Large intestine (tissue), 3 donors: Measurements from ENCODE around the gene ZNF318. TPM values are rescaled to one million over a fixed set of nuclear protein-coding genes. Genes with fewer than 3 reads are reported as not detected.
"Not testable (repeated sequence)": the region's sequence is repeated elsewhere in the genome, so short reads cannot be mapped to it uniquely, and the experiment has no call there.

ENCODE experiments used
- DNase-seq, 2 donors: peaks; one replicate each; pipeline versions ENCODE4 v3.0.0 to v3.0.0-alpha.2; 2013
- H3K27ac ChIP-seq: one replicate; pipeline ENCODE4 v1.5.1; 2013; ENCODE audit warnings: low read length
- H3K27me3 ChIP-seq: 2 replicates; pipeline ENCODE4 v1.6.1; 2013; ENCODE audit warnings: low read length; ENCODE audit not compliant: control insufficient read depth, insufficient read depth
- H3K36me3 ChIP-seq: 2 replicates; pipeline ENCODE4 v1.6.1; 2013; ENCODE audit warnings: low read length; ENCODE audit not compliant: control insufficient read depth, insufficient read depth
- H3K4me1 ChIP-seq: one replicate; pipeline ENCODE4 v1.6.1; 2013; ENCODE audit warnings: low read length; ENCODE audit not compliant: control insufficient read depth, insufficient read depth
- H3K4me3 ChIP-seq: one replicate; pipeline ENCODE4 v1.5.1; 2013; ENCODE audit warnings: low read length
- H3K9me3 ChIP-seq: one replicate; pipeline ENCODE4 v1.6.1; 2013; ENCODE audit warnings: mild to moderate bottlenecking, low read depth, low read length, moderate library complexity; ENCODE audit not compliant: control insufficient read depth
- WGBS: methylation state at CpG from one replicate; pipeline ENCODE4 v1.1.5; 2013; ENCODE audit warnings: low lambda C conversion rate; ENCODE audit not compliant: insufficient coverage; 5-methylcytosine and 5-hydroxymethylcytosine counted together
- polyA plus RNA-seq: library from polyadenylated mRNA; unstranded; fragments of 120-200 nt; gene quantifications from one replicate; pipeline ENCODE4 v1.2.1, GENCODE V29; 2013

Gene ZNF318
- polyA plus RNA-seq, 1 donor: 21.2 TPM

DNA sequence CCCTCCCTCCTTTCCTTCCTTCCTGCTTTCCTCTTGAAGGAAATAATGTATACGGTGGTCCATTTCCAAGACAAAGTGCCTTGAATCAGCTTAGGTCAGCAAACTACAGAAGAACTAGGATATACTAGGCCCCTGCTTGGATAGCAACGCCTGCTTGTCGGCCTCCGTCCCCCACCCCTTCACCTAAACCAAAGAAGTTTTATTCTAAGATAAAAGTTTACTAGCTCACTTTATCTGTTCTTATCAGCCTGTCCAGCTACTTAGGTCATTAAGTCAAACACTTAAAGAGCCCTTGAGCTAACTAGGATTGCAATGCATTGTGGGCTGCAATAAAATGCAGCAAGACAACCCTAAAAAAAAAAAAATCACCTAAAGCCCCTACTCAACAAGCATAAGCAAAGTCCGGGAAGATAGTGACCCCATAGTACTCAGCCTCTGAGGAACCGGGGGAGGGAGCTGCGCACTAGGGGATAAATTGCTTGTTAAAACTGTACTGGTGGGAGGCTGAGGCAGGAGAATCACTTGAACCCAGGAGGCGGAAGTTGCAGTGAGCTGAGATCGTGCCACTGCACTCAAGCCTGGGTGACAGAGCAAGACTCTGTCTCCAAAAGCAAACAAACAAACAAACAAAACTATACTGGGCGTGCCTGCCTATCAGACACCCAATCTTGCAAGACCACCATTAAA lies 21.4 kb upstream of the ZNF318 start:
- WGBS: 0% methylated on average over 1 of the region's 10 CpGs
- not testable (repeated sequence) for H3K36me3 ChIP-seq, H3K4me1 ChIP-seq, H3K27me3 ChIP-seq, H3K9me3 ChIP-seq
- peak; percentile 38 to 63 for DNase-seq
- H3K4me3 ChIP-seq: peak overlapping the region; percentile 21
- H3K27ac ChIP-seq: peak overlapping the region; percentile 15

DNA sequence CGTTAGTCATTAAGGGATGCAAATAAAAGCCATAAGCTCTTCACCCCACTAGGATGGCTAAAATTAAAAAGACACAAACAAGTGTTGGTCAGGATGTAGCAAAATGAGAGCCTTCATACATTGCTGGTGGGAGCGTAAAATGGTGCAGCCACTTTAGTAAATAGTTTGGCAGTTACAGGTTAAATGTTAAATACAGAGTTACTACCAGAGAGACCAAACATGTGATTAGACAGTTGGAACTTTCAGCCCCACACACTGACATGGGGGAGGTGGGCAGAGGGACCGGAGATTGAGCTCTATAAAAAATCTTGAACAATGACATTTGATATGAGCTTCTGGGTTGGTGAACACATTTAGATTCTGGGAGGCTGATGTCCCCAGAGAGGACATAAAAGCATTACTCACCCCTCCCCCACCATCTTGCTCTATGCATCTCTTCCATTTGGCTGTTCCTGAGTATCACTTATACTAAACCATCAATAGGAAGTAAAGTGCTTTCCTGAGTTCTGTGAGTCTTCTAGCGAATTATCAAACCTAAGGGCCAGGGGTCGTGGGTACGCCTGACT lies 20.4 kb upstream of the ZNF318 start:
- no peak overlapping the region for H3K27ac ChIP-seq
- H3K9me3 ChIP-seq: no peaks in the 10 kb centered on the region
- WGBS: no CpG with 5 or more reads among the region's 6 CpGs
- H3K4me1 ChIP-seq: peaks cover 9% of the 10 kb centered on the region
- no peaks in the 10 kb centered on the region for H3K27me3 ChIP-seq
- no peak overlapping the region for H3K4me3 ChIP-seq
- DNase-seq: no peak
- no peaks in the 10 kb centered on the region for H3K36me3 ChIP-seq

DNA sequence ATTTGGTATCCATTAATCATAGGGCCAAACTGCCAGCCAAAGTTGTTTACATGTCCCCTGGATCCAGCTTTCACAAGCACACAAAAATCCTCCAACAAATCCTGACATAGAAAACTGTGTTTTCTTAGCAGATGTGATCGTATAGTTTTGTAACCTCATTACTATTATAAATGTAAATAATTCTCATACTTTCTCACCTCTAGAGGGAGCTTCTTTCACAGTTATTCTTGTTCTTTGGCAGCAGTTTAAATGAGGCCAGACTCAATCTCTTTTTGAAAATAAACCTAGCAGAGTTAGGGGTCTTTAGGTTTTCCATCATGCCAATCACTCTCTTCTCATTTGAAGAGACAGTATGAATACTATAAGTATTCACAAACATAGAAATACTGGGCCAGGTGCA lies 17.0 kb upstream of the ZNF318 start:
- no peak for DNase-seq
- WGBS: no CpG with 5 or more reads among the region's 1 CpG

GRCh38 chr6:43383021-43383667 lies 13.7 kb upstream of the ZNF318 start:
- Histone ChIP-seq H3K27me3 (no peaks in the 10 kb centered on the region), H3K4me3 (no peak overlapping the region), H3K4me1 (no peaks in the 10 kb centered on the region), H3K27ac (no peak overlapping the region), H3K36me3 (no peaks in the 10 kb centered on the region), H3K9me3 (no peaks in the 10 kb centered on the region)
- DNase-seq: no peak
- 80% methylated on average over 1 of the region's 6 CpGs for whole genome bisulfite sequencing

More for the DNA sequence above, 17.0 kb upstream of the ZNF318 start:
- Histone ChIP-seq H3K9me3 (no peaks in the 10 kb centered on the region), H3K27ac (no peak overlapping the region), H3K4me3 (no peak overlapping the region), H3K4me1 (peaks cover 8% of the 10 kb centered on the region), H3K36me3 (no peaks in the 10 kb centered on the region), H3K27me3 (no peaks in the 10 kb centered on the region)

DNA sequence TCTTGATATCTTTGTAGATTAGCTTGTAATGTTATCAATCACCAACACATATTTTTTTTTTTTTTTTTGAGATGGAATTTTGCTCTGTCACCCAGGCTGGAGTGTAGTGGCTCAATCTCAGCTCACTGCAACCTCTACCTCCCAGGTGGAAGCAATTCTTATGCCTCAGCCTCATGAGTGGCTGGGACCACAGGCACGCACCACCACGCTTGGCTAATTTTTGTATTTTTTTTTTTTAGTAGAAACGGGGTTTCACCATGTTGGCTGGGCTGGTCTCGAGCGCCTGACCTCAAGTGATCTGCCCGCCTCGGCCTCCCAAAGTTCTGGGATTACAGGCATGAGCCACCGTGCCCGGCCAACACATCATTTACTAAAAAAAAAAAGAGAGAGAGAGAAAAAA lies 11.4 kb upstream of the ZNF318 start:
- H3K27me3 ChIP-seq, H3K36me3 ChIP-seq, H3K4me1 ChIP-seq, H3K4me3 ChIP-seq, DNase-seq, H3K27ac ChIP-seq, H3K9me3 ChIP-seq: not testable (repeated sequence)
- no CpG with 5 or more reads among the region's 9 CpGs for WGBS

- no peaks in the 10 kb centered on the region for H3K9me3 ChIP-seq
- no peaks in the 10 kb centered on the region for H3K36me3 ChIP-seq
- H3K27me3 ChIP-seq: no peaks in the 10 kb centered on the region
- no peaks in the 10 kb centered on the region for H3K4me1 ChIP-seq
- WGBS: no CpG with 5 or more reads among the region's 3 CpGs
- H3K27ac ChIP-seq: no peak overlapping the region
- DNase-seq: no peak
- no peak overlapping the region for H3K4me3 ChIP-seq
Observed at GRCh38 chr6:43378631-43379030, 9.2 kb upstream of the ZNF318 start.

DNA sequence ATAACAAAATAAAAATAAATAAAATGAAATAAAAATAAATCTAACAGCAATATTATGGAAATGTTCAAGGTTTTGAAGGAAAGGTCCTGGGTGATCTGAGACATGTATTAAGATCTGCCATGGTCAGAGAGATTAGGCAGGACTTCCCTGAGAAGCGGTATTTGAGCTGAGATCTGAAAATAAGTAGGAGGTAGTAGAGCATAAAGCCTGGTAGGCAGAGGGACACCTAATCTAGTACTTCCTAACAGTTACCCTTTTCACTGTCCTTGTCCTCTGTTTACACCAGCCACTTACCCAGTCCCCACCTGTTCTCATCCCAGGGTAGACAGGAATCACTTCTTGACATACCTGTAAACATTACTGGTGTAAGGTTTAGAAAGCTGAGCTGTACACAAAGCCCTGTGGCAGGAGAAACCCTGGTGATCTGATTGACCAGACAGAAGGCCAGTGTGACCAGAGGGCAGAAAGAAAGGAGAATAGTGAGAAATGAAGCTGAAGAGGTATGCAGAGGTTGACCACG lies 8.3 kb upstream of the ZNF318 start:
- DNase-seq: no peak
- no CpG with 5 or more reads among the region's 2 CpGs for WGBS
- no peaks in the 10 kb centered on the region for H3K27me3 ChIP-seq
- no peak overlapping the region for H3K27ac ChIP-seq
- H3K9me3 ChIP-seq: no peaks in the 10 kb centered on the region
- no peak overlapping the region for H3K4me3 ChIP-seq
- H3K36me3 ChIP-seq: no peaks in the 10 kb centered on the region
- H3K4me1 ChIP-seq: no peaks in the 10 kb centered on the region

DNA sequence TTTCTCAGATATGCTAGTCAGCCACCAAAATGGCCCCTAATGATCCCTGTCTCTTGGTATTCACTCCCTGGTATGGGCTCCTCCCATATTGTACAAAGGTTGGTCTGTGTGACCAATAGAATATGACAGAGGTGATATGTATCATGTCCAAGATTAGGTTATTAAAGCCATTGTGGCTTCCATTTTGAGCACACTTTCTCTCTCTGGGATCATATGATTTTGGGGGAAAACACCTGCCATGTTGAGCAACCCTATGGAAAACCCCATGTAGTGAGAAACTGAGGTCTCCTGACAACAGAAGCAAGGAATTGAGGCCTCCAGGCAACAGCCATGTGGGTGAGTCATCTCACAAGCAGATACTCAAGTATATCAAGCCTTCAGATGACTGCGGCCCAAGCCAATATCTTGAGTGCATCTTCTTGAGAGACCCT lies 7.1 kb upstream of the ZNF318 start:
- DNase-seq: peak; percentile 37 to 59
- H3K4me3 ChIP-seq: no peak overlapping the region
- H3K27ac ChIP-seq: peak overlapping the region; percentile 60
- no peaks in the 10 kb centered on the region for H3K27me3 ChIP-seq
- no peaks in the 10 kb centered on the region for H3K4me1 ChIP-seq
- H3K9me3 ChIP-seq: no peaks in the 10 kb centered on the region
- WGBS: no CpG with 5 or more reads among the region's 1 CpG
- no peaks in the 10 kb centered on the region for H3K36me3 ChIP-seq

DNA sequence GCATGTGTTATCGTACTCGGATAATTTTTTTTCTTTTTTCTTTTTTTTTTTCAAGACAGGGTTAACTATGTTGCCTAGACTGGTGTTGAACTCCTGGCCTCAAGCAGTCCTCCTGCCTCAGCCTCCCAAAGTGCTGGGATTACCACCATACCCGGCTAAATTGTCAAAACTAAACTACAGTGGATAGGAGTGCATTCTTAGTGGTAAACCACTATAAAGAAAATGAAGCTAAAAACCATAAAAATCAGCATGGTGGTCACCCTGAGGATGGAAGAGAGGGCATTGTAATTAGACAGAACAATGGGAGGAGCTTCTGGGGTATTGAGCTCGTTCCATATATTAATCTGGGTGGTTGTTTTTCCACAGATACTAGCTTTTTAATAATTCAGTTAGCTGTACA lies 6.2 kb upstream of the ZNF318 start:
- Histone ChIP-seq H3K9me3 (no peaks in the 10 kb centered on the region), H3K27me3 (no peaks in the 10 kb centered on the region), H3K4me1 (no peaks in the 10 kb centered on the region), H3K36me3 (no peaks in the 10 kb centered on the region), H3K4me3 (no peak overlapping the region), H3K27ac (no peak overlapping the region)
- WGBS: 100% methylated on average over 1 of the region's 4 CpGs
- DNase-seq: no peak

- Histone ChIP-seq H3K36me3 (no peaks in the 10 kb centered on the region), H3K27me3 (no peaks in the 10 kb centered on the region), H3K27ac (no peak overlapping the region), H3K9me3 (no peaks in the 10 kb centered on the region), H3K4me1 (no peaks in the 10 kb centered on the region), H3K4me3 (no peak overlapping the region)
- no peak for DNase-seq
- 80% methylated on average over 1 of the region's 5 CpGs for WGBS
Observed at GRCh38 chr6:43373252-43373875, 3.9 kb upstream of the ZNF318 start.
